PC-3 (cell line): ENCODE results near the gene TMEM132E. TPM values are rescaled to one million over a fixed set of nuclear protein-coding genes. Genes with fewer than 3 reads are reported as not detected.

ENCODE experiments used
- ATAC-seq: fragments of 200-7000 bp; cut with Tn5 transposase; 2 replicates; pipeline ENCODE4 v1.9.1; 2020; ENCODE audit warnings: mild to moderate bottlenecking, moderate library complexity
- BruUV-seq: library from RNA; stranded (reverse); fragments of 400-500 nt; replicated peaks from 2 replicates; lab custom pipeline; 2021; lab: Mats Ljungman, UMichigan
- CTCF ChIA-PET: fragments of 300-600 bp; sonication (Branson Sonifier 250); formaldehyde crosslinking; loops from one replicate; lab custom pipeline; 2022; ENCODE audit warnings: antibody characterized with exemption; lab: Charles Lee
- POLR2A ChIA-PET: fragments of 300-600 bp; sonication (Branson Sonifier 250); formaldehyde crosslinking; loops from one replicate; lab custom pipeline; 2022; ENCODE audit warnings: antibody characterized with exemption; ENCODE audit not compliant: unreplicated experiment; lab: Charles Lee
- DNase-seq: peaks from one replicate; pipeline ENCODE4 v3.0.0-alpha.2; 2015
- H2AFZ ChIP-seq: fragments of 300-600 bp; sonication (generic); 2 replicates; pipeline ENCODE4 v1.6.0; 2016; ENCODE audit warnings: antibody characterized with exemption, low read length
- H3F3A ChIP-seq: fragments of 300-600 bp; sonication (generic); one replicate; pipeline ENCODE4 v1.6.0; 2017; ENCODE audit warnings: antibody characterized with exemption, low read length, control low read depth, mild to moderate bottlenecking; ENCODE audit not compliant: unreplicated experiment
- H3K27ac ChIP-seq: fragments of 300-600 bp; sonication (generic); 2 replicates; pipeline ENCODE4 v1.5.1; 2016; ENCODE audit warnings: mild to moderate bottlenecking, low read length
- H3K27me3 ChIP-seq: fragments of 300-600 bp; sonication (generic); 2 replicates; pipeline ENCODE4 v1.6.1; 2016; ENCODE audit warnings: low read length, mixed read lengths
- H3K36me3 ChIP-seq: fragments of 300-600 bp; sonication (generic); 2 replicates; pipeline ENCODE4 v1.6.1; 2016; ENCODE audit warnings: low read depth, mixed run types, low read length, mixed read lengths
- H3K4me1 ChIP-seq: fragments of 300-600 bp; sonication (generic); 2 replicates; pipeline ENCODE4 v1.5.1; 2016; ENCODE audit warnings: low read length; ENCODE audit not compliant: insufficient read depth
- H3K4me2 ChIP-seq: fragments of 300-600 bp; sonication (generic); 2 replicates; pipeline ENCODE4 v1.6.0; 2016; ENCODE audit warnings: low read length
- H3K4me3 ChIP-seq: fragments of 300-600 bp; sonication (generic); 2 replicates; pipeline ENCODE4 v1.5.1; 2016; ENCODE audit warnings: mild to moderate bottlenecking, low read length, mixed read lengths
- H3K79me2 ChIP-seq: fragments of 300-600 bp; sonication (generic); 2 replicates; pipeline ENCODE4 v1.6.1; 2017; ENCODE audit warnings: low read length, mixed read lengths
- H3K9ac ChIP-seq: fragments of 300-600 bp; sonication (generic); 2 replicates; pipeline ENCODE4 v1.6.0; 2016; ENCODE audit warnings: mild to moderate bottlenecking, low read length
- H3K9me2 ChIP-seq: fragments of 300-600 bp; sonication (generic); replicated peaks from 2 replicates; pipeline ENCODE4 v1.6.1; 2016; ENCODE audit warnings: mixed run types, low read length, mixed read lengths
- H3K9me3 ChIP-seq: fragments of 300-600 bp; sonication (generic); 2 replicates; pipeline ENCODE4 v1.6.1; 2016; ENCODE audit warnings: low read length, mixed read lengths
- H4K20me1 ChIP-seq: fragments of 300-600 bp; sonication (generic); 2 replicates; pipeline ENCODE4 v1.6.1; 2016; ENCODE audit warnings: low read length, mixed read lengths
- EZH2 ChIP-seq: fragments of 300-600 bp; sonication (generic); IDR thresholded peaks from one replicate; pipeline ENCODE4 v1.6.1; 2017; ENCODE audit warnings: antibody characterized with exemption, mild to moderate bottlenecking, low read length; ENCODE audit not compliant: unreplicated experiment
- EZH2phosphoT487 ChIP-seq: fragments of 300-600 bp; sonication (generic); IDR thresholded peaks from 2 replicates; pipeline ENCODE4 v1.6.1; 2018; ENCODE audit warnings: mild to moderate bottlenecking, antibody characterized with exemption, low read length, borderline replicate concordance
- intact Hi-C: fragments of 100-400 bp; cut with micrococcal nuclease; formaldehyde crosslinking; loops from 2 replicates; pipeline ENCODE4 v1.9.0; 2023
- total RNA-seq: library from RNA; depleted of rRNA; stranded (reverse); fragments of >200 nt; gene quantifications from 2 replicates; pipeline ENCODE4 v1.2.3, GENCODE V29; 2014
- TF ChIP-seq, protein P1 (sequence below): fragments of 300-600 bp; sonication (generic); conservative IDR thresholded peaks from 2 replicates; pipeline ENCODE4 v1.5.1; 2017; ENCODE audit warnings: antibody characterized with exemption, low read depth, mild to moderate bottlenecking, low read length

The TMEM132E gene
- total RNA-seq, 1 experiment from 2014 or later = not detected

DNA sequence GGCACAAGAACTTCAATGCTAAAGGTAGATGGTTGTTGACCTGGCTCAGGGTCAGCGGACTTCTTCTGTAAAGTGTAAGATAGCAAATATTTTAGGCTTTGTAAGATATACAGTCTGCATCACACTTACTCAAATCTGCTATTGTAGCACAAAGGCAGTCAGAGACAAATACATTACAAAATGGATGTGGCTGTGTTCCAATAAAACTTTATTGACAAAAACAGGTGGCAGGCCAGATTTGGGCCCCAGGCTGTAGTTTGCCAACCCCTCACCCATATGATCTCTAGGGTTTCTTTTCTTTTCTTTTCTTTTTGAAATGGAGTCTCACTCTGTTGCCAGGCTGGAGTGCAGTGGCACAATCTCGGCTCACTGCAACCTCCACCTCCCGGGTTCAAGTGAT is 39.5 kb upstream of the TMEM132E start:
- Histone ChIP-seq H3K27ac (no peak overlapping the region), H3K79me2 (no peaks in the 10 kb centered on the region), H3K9me3 (no peaks in the 10 kb centered on the region), H3K9me2 (no peaks in the 10 kb centered on the region), H4K20me1 (no peaks in the 10 kb centered on the region), H3K4me1 (no peaks in the 10 kb centered on the region), H3K36me3 (no peaks in the 10 kb centered on the region), H3K27me3 (peaks cover 19% of the 10 kb centered on the region), H3K4me3 (no peak overlapping the region), H3K9ac (no peak overlapping the region), H3K4me2 (no peak overlapping the region), H3F3A (no peaks in the 10 kb centered on the region), H2AFZ (no peak overlapping the region)
- no TSS peak for BruUV-seq
- TF ChIP-seq EZH2 (no peak), EZH2phosphoT487 (no peak)
- TF ChIP-seq, protein P1, sequence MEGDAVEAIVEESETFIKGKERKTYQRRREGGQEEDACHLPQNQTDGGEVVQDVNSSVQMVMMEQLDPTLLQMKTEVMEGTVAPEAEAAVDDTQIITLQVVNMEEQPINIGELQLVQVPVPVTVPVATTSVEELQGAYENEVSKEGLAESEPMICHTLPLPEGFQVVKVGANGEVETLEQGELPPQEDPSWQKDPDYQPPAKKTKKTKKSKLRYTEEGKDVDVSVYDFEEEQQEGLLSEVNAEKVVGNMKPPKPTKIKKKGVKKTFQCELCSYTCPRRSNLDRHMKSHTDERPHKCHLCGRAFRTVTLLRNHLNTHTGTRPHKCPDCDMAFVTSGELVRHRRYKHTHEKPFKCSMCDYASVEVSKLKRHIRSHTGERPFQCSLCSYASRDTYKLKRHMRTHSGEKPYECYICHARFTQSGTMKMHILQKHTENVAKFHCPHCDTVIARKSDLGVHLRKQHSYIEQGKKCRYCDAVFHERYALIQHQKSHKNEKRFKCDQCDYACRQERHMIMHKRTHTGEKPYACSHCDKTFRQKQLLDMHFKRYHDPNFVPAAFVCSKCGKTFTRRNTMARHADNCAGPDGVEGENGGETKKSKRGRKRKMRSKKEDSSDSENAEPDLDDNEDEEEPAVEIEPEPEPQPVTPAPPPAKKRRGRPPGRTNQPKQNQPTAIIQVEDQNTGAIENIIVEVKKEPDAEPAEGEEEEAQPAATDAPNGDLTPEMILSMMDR = no peak
- ChIA-PET CTCF (no interaction called here), POLR2A (no interaction called here)
- intact Hi-C loops = no loop called here
- DNase-seq (no peak), ATAC-seq (no peak)

GRCh38 chr17:34542700-34543336 is 36.6 kb upstream of the TMEM132E start:
- CTCF ChIA-PET = interaction anchor here (0.8 kb wide), 1 partner anchor 576 kb away, joined by 3 read pairs; no protein-coding TSS in a partner anchor
- DNase-seq (peak; percentile 48), ATAC-seq (no peak)
- no peaks in the 10 kb centered on the region for H3K9me2 ChIP-seq
- H3F3A ChIP-seq = no peaks in the 10 kb centered on the region
- no peaks in the 10 kb centered on the region for H4K20me1 ChIP-seq
- intact Hi-C loops = no loop called here
- peaks cover 19% of the 10 kb centered on the region for H3K27me3 ChIP-seq
- POLR2A ChIA-PET = no interaction called here
- no peak overlapping the region for H3K4me2 ChIP-seq
- H3K4me1 ChIP-seq = no peaks in the 10 kb centered on the region
- no TSS peak for BruUV-seq
- no peaks in the 10 kb centered on the region for H3K9me3 ChIP-seq
- no peaks in the 10 kb centered on the region for H3K36me3 ChIP-seq
- H3K79me2 ChIP-seq = no peaks in the 10 kb centered on the region
- no peak overlapping the region for H2AFZ ChIP-seq
- TF ChIP-seq, protein P1 = peak; percentile 87
- TF ChIP-seq EZH2 = no peak
- no peak overlapping the region for H3K9ac ChIP-seq
- H3K4me3 ChIP-seq = no peak overlapping the region
- no peak overlapping the region for H3K27ac ChIP-seq

- Histone ChIP-seq H3K27ac (no peak overlapping the region), H3K27me3 (peaks cover 7% of the 10 kb centered on the region), H3K79me2 (no peaks in the 10 kb centered on the region), H3K4me3 (no peak overlapping the region), H3F3A (no peaks in the 10 kb centered on the region), H2AFZ (no peak overlapping the region), H3K9ac (no peak overlapping the region), H3K4me2 (no peak overlapping the region), H3K4me1 (no peaks in the 10 kb centered on the region), H3K9me2 (no peaks in the 10 kb centered on the region), H3K36me3 (no peaks in the 10 kb centered on the region), H4K20me1 (no peaks in the 10 kb centered on the region), H3K9me3 (no peaks in the 10 kb centered on the region)
- CTCF ChIA-PET = no interaction called here
- ATAC-seq (no peak), DNase-seq (no peak)
- no TSS peak for BruUV-seq
- POLR2A ChIA-PET = no interaction called here
- intact Hi-C loops = no loop called here
- TF ChIP-seq, protein P1 = no peak
- no peak for TF ChIP-seq EZH2
- no peak for TF ChIP-seq EZH2phosphoT487
Observed at GRCh38 chr17:34547453-34548063, 31.8 kb upstream of the TMEM132E start.
